Fibroblast of skin of right quadriceps (primary cell): ENCODE results near the gene GTF3C1.

Experiments used
- DNase-seq: peaks from one replicate; pipeline ENCODE4 v3.0.0-alpha.2; 2013

The GTF3C1 gene

DNA sequence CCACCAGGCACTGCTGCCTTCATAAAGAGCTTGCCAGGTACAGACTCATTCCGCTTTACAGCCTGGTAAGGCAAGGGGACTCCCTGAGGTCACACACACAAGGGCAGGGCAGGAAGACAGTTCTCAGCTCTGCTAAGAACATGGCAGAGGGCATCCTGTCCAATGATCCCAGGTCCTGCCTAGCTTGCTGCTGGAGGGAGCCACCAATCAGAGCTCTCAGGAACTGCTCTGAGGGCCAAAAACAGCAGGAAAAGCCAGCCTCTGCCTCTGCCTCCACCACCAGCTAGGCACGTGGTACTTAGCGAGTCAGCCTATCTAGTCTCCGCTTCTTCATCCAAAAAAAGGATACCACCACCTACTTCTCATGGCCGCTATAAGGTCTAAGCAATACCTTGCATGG lies 66.1 kb downstream of the GTF3C1 start:
- no peak for DNase-seq

DNA sequence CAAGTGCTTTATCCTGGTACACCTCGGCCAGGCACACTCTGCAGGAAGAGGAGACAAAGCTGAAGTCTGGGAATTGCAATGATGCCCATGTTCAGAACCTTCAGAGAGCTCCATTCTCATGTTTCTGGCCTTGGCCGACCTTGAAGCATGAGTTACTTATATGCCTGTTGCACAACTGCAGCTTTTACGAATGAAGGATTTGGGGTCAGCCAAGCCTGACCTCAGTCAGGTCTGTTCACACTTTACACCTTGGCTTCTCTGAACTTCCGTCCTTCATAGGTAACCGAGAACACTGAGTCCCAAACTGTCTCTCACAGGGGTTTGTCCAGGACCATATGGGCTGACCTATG lies 66.7 kb downstream of the GTF3C1 start:
- DNase-seq, result no peak

DNA sequence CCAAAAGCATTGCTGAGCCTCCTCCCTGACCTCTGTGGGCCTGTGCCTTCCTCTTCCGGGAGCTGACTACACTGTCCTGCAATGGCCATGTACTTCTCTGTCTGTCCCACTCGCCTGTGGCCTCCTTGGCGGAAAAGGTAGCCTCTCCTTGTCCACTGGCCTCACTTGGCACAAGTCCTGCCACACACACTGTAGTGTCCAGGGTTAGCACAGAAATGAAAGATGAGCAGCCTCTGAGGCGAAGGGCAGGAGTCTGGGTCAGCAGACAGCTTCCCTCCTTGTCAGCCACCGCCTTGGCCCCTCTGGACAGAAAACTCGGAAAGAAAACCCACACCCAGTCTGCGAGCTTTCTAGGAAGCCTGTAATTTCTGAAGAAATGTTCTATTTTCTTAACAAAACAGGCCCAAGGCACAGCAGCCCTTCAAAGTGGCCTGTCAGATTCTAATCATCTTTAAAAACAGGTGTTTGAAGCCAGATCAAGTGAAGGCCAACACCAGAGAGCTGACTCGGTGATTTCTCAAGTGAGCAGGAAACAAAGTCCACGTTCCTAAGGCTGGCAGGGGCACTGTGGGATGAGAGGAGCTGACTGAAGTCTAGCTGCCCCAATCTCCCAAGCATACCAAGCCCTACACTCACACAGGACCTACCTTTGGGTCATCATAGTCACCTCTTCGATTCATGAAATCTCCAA lies 67.2 kb downstream of the GTF3C1 start:
- DNase-seq, result no peak

DNA sequence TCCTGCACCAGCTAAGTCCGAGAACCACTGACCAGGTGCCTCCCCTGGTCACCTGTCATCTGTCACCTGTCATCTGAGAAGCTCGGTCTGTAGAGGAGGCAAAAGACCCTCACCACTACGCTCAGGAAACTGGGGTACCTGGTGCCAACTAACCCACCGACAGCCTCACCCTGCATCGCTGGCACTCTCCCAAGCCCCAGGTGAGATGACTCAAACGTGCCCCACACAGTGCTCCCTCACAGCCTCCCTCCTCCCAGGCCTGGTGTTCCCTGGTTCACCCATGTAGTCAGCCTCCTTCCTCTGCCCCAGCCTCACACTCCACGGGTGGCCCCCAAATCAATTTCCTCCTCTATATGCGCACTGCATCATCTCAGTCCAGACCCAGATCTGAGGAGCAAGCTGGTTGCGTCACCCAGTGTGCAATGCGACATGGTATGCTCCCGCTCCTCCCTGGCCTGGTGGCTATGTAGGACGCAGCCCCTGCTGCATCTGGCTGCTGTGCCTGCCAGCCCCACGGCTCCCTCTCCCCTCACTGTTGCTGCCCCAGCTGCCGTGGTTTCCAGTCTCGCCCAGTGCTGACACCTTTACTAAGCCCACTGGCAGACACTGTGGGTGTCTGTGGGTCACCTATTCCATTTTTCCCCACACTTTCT lies 68.3 kb downstream of the GTF3C1 start:
- no peak for DNase-seq

DNA sequence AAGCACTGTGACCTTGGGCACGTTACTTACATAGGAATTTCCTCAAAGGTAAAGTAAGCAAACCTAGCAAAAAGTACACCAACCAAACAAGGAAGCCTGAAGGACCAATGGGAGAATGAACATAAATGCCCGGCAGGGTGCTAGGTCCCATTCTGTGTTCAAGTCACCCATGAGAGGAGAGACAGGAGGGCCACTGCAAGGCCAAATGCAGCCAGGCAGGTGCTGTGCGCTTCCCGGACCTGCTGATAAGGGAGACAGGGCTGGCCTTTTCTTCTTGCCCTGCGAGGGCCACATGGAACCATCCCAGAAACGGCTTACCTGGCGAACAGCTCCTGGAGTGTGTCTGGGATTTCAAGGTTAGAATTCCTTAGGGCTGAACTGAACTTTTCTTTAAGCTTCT lies 69.0 kb downstream of the GTF3C1 start:
- DNase-seq, result no peak

DNA sequence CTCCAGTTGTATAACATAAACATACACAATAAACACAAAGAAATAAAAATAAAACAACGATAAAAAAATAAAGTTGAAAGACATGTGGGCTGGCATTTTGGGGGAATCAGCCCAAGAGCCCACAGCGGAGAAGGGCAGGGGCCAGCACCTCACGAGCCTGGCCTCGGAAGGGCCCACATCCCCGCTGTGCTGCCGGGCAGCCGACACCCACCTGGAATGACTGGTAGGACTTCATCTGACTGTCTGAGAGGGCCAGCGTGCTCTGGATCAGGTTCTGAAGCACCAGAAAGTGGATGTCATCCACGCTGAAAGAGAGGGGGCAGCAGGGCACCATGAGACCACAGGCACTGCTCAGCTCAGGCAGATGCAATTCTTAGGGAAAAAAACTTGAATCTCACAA lies 73.5 kb downstream of the GTF3C1 start:
- DNase-seq, result no peak

DNA sequence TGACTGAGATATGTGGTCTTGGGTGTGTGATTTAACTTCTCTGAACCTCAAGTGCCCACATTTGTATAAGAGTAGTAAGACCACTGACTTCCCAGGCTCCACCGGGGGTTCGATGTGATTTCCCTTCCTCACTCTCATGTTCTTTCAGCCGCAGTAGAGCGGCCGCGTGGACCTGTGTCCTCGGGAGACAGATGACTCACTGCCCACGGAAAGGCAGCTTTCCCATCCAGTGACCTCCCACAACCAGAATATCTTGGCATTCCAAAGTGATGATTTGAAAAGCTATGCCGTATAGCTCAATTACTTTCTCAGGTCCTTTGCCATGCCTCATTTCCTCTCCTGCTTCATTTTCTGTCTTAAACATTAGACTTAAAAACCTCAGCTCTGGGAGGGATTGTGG lies 74.2 kb downstream of the GTF3C1 start:
- DNase-seq, result peak; percentile 85

DNA sequence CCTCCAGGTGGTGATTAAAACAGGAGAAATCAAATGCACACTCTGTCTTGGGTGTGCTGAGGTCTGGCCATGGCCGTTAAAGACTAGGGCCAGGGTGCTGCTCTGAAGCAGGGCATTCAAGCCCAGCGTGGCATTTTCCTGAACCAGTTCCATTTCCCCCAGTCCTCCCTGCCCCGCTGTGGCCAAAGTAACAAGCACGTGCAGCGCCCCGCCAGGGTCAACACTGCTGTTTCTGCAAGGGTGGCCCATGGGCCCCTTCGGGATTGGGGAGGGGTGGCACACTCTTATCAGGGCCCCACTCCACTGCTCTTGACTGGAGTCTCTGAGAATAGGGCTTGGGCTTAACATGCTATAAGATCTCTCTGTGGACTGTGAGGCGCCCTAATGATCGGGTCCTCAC lies 74.8 kb downstream of the GTF3C1 start:
- no peak for DNase-seq

DNA sequence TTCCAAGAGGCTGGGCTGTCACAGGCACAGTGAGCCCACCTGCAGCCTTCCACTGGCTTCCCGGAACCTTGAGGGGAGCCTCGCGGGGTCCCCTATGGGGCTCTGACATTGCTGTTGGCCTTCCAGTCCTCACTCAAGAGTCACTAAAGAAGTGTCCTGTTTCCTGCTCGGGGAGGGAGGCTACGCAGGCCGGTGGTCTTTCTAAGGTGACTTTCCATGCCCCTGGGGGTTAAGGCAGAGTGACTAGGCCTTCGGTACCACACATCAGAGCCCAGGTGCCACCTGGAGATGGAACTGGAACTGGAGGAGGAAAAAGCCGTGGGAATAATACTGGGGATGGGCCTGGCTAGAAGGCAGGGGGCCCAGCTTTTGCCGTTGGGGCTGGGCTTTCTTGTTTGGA lies 75.7 kb downstream of the GTF3C1 start:
- no peak for DNase-seq

DNA sequence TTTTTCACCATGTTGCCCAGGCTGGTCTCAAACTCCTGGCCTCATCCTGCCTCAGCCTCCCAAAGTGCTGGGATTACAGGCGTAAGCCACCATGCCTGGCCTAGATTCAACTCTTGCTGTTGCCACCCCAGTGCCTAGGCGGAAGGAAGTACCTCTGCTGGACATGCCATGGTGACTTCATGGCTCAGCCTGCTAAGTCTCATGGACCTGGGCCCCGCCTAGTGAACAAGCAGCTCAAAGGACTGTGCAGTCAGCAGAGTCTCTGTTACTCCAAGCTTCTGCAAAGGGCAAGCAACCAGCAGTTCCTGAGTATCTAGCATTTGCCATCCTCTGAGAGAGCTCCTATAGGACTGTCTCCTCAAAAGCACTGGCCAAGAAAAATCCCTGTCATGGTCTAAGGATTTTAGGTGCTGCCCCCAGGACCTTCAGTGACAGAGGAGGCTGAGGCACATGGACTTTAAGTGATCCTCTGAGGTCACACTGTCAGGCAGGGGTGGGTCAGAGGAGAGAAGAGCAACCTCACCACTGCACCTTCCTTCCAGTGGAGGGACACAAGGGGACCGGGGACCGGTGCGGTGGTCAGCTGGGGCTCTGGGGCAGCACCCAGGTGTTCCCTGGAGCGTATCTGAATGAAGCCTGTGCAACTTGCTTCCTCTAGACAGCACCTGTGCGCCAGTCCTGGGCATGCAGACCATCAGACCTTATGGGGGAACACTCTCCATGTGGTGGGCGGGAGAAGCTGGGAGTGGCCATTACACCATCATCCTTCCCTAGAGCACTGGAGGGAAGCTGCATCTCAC lies 76.4 kb downstream of the GTF3C1 start:
- no peak for DNase-seq

DNA sequence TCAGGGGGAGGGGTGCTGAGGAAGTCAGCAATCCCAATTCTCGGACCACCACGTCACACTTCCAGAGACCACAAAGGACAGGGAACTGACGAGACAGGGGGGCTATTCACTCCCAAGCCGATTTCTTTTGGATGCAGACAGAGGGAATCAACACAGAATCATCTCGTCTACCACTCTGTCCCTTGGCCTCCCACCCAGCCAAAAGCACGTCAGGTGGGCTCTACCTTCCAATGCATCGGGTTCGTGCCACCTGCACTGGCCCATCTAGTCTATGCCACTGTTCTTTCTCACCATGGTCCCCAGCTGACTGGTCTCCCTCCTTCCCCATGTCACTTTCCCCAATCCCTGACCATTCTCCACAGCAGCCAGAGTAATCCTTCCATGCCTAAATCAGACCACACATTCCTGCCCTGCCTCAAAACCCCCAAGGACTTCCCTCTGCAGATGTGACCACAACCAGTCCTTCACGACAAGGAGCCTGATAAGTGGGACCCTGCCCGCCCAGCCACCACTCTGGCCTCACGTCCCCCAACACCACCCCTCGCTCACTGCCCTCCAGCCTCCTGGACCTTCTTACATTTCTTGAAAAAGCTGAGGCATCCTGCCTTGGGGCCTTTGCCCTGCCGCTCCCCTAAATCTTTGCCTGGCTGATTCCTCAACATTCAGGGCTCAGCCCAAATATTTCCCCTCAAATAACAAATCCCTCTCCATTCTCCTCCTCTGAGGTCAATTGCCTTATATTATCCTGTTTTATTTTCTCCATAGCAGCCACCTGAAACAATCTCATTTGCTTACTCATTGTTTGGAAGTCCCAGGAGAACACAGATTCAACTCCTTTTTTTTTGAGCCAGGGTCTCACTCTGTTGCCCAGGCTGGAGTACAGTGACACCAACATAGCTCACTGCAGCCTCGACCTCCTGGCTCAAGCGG lies 77.4 kb downstream of the GTF3C1 start:
- DNase-seq, result no peak

DNA sequence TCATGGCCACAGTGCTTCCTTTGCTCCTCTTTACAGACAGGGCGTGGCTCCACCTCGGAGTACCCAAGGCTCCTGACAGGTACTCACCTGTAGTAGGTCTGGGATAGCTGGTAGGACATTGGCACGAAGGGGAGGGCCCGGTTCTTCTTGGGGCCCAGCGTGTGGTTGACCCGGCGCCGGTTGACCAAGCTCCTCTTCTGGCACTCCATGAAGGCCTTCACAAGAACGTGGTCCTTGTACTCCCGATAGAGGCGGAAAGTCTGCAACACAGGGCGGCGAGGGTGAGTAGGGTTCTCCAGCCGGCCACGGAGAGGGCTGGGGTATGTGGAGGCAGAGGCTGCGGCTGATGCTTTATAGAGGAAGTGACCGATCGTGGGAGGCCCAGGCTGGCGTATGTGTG lies 78.1 kb downstream of the GTF3C1 start:
- no peak for DNase-seq

DNA sequence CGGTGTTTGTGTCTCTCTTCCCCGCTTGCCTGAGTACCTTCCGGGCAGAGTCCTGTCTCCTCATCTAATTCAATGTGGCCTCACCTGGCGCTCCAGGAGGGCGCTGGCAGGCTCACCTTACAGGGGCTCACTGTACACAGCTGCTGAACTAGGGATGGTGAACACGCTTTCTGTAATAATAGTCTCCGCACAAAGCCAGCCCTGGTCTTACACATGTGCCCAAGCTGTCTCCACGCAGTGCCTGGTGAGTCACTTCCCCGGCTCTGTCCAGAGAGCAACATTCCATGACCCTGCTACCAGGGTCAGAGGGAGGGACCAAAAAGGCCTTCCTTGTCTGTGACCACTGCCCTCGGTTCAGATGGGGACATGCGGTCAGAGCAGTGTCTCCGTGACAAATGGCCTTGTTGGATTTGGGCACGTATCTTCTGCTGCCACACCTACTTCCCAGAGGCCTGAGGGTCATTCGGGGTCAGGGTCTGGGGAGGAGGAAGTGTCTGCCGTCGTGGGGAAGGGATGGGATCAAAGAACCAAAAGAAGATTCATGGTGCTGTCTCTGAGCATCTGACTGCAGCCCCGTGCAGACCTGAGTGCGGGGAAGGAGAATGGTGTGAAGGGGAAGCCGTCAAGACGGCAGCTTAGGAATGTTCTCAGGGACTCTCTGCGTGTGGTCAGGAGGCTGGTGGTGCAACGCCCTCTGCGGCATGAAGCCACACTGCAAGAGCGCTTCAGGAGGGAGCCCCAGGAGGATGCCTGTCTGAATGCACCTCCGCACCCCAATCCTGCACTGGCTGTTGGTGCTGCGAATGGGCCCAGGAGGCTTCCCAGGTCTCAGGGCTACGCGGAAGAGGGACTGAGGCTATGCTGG lies 78.9 kb downstream of the GTF3C1 start:
- no peak for DNase-seq

DNA sequence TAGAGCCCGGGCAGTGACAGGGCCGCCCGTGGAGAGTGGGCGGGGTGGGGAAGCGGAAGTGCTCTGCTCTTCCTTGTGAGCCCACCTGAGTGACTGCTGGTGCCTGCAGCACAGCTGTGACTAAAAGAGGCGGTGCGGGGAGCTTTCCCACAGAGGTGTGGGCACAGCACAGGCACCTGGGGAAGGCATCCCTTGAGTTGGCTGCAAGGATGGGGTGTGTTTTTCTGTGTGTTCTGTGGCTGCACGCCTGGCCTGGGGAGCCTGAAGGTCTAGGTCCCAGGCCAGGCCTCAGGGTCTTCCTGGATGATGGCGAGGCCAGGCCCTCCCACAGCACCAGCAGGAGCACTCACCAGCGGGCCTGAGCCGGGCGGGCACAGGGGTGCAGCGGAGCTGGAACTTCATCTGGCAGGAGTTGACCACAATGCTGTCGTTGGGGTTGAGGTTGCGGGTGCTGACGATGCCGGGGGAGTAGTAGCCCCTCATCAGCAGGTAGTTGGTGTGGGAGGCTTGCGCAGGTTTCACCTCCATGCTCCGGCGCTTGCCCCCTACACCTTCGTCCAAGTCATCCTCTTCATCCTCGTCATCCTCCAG lies 80.7 kb downstream of the GTF3C1 start:
- DNase-seq, result no peak

DNA sequence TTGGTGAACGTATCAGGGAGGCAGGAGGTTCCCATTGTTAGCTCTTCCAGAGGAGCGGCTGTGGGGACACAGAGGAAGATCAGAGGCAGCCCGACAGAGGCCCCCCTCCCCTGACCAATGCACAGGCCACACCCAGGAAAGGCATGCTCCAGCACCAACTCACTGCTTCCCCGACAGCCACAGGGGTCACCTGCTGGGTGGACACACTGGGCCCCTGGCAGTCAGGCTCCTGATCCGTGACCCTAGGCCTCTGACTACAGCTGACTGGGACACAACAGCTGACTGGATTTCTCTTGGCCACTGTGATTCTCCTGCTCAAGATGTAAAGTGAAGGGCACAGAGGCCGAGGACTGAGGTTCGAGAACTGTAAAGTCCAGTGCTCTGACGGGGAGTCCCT lies 84.2 kb downstream of the GTF3C1 start:
- no peak for DNase-seq

DNA sequence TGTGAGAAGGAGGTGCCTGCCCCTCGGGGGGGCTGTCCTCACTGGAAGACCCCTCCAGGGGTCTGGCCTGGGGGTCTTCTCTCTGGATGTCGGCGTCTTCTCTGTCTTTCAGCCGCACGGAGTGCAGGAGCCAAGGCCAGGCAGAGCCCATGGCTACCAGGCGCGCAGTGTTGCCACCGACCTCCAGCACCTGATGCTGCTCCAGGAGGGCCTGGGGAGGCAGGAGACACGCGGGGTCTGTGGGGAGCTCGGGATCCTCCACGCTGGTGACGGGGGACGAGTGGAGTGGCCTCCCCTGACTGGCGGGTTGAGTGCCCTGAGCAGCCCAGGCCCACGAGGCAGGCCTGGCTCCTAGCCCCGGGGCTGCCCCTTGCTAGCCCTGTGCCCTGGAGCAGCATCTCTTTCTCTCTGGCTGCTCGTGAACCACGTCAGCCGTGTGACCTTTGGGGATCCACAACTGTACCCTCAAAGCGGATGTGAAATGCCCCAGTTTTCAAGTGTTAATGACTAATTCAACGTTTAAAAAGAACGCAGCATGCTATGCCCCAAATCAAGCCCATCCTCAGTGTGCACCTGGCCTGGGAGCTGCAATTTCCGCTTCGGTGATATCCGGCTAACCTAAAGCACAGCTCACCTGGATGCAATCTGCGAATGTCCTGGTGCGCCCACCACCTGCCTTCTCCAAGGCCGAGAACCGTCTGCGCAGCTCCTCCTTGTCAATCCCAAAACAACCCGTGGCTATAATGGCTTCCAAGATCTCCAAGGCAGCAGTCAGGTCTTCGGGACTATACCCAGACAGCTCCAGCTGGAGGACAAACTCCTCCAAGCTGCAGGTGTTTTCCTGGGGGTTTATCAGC lies 84.9 kb downstream of the GTF3C1 start:
- no peak for DNase-seq

DNA sequence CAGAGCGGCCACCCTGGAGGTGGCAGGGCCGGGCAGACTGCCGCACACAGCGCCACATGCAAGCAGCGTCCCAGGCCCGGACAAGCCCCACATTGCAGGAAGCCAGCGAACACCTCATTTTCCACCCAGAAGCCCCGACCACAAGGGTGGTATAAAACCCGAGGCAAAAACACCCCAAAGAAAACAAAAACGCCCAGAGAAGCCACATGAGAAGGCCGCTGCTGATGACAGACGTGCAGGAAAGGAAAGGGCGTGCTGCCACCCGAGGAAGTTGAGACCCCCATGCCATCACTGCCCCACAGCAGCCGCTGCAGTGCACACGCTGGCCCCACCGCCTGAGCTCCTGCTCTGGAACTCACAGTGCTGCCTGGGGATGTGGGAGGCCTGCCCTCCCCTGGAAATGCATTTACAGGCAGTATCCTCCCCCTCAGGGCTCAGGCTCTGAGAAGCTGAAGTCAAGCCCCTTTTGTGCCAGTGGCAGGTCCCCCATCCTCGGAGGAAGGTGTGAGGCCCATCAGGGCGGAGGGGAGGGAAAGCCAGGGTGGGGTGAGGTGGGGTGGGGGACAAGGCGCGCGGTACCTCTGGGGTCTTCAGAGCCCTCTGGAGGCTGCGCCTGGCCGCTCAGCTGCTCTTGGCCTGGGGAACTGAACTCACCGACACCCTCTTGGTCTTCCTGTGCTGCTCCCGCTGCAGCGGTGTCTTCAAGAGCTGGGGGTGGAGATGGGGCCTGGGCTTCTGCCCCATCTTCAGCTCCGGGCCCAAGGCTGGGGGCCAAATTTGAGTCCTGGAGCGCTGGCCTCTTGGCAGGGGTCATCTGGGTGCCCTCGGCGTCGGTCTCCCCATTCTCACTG lies 85.7 kb downstream of the GTF3C1 start:
- no peak for DNase-seq

DNA sequence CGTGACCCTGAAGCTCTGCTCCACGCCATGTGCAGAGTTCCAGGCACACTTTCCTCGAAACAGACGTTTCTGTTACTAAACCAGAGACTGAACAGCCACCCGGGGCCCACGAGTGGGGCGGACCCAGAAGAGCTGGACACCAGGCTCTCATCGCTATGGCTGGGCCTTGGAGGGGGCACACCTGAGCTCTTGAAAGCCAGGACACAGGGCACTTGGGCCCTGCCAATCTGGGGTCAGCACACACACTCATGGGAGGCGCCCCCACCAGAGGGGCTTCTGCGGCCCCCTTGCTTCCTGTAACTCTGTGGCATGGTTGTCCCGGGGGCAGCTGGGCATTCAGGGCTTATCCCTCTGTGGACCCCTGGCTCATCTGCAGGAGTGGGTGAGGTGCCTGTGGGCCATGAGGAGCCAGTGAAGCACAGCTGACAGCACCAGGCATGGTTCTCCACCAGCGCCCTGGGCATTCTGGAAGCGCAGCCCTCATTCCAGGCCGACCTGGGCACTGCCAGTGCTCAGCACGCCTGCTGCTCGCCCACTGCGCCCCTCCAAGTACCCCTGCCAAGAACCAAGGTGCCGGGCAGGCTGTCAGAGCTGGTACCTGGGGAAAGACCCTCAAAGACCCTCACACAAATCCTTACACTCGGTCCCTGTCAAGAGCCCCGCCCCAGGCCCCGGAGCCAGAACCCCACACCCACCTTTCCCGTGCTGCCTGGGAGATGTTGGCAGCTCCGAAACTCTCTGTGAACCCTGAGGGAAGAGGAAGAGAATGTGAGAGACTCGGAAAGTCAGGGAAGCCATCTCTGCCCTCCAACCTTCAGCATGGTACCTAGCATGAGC lies 86.6 kb downstream of the GTF3C1 start:
- DNase-seq, result no peak
